DOHH2 (cell line): ENCODE results near the gene ZRANB3.

Experiments used
- CTCF ChIP-seq: fragments of 200-600 bp; sonication (generic); IDR thresholded peaks from one replicate; pipeline ENCODE4 v1.5.1; 2014; ENCODE audit warnings: antibody characterized with exemption, mild to moderate bottlenecking, low read depth, low read length; ENCODE audit not compliant: poor library complexity, severe bottlenecking
- EZH2phosphoT487 ChIP-seq: fragments of 200-600 bp; sonication (generic); IDR thresholded peaks from 2 replicates; pipeline ENCODE4 v1.6.1; 2017; ENCODE audit warnings: borderline replicate concordance, mild to moderate bottlenecking, antibody characterized with exemption, low read length, moderate library complexity, mixed read lengths

- TF ChIP-seq CTCF, result no peak
- no peak for TF ChIP-seq EZH2phosphoT487
These were observed 437.2 kb downstream of the ZRANB3 start for GRCh38 chr2:135093670-135094330.
